K562 (cell line): ENCODE measurements around the gene TCF23. TPM values are rescaled to one million over a fixed set of nuclear protein-coding genes. Genes with fewer than 3 reads are reported as not detected.

Experiments used
- ATAC-seq: fragments of 200-7000 bp; cut with Tn5 transposase; 3 replicates; pipeline ENCODE4 v1.9.1; 2020; ENCODE audit warnings: moderate library complexity
- BruUV-seq: library from RNA; stranded (reverse); fragments of 400-500 nt; replicated peaks from 2 replicates; lab custom pipeline; 2021; lab: Mats Ljungman, UMichigan
- CTCF ChIA-PET: fragments of 300-600 bp; formaldehyde crosslinking; extraction: SDS; loops from one replicate; lab custom pipeline; 2021; ENCODE audit warnings: low intra/inter-chr PET ratio; lab: Yijun Ruan, JAX
- POLR2A ChIA-PET: fragments of 300-600, 350-650 bp; sonication (Branson Sonifier 250); formaldehyde crosslinking; extraction: SDS; loops from one replicate; lab custom pipeline; 2021; ENCODE audit warnings: antibody characterized with exemption, inconsistent platforms; lab: Yijun Ruan, JAX
- DNase-seq, 4 experiments: peaks; one replicate each; pipeline versions ENCODE4 v3.0.0 to v3.0.0-alpha.2; 2011 to 2018; ENCODE audit warnings: low spot score in 3 of 4, mixed read lengths in 3 of 4; ENCODE audit errors: extremely low read depth in 1 of 4
- FAIRE-seq: peaks from 2 replicates; lab custom pipeline; 2011; peaks lifted over from hg19 to GRCh38; lab: Jason Lieb, UNC
- H2AFZ ChIP-seq: 2 replicates; pipeline ENCODE4 v1.6.0; 2011; ENCODE audit warnings: low read depth, low read length, control low read depth, inconsistent platforms
- H3K27ac ChIP-seq: fragments of 200-600 bp; 3 replicates; pipeline ENCODE4 v1.8.0; 2011; ENCODE audit warnings: low read depth, mild to moderate bottlenecking, control low read depth, inconsistent platforms, low read length, moderate library complexity, mixed read lengths; ENCODE audit errors: extremely low read depth
- H3K27me3 ChIP-seq, 2 experiments: fragments of 300-600 bp in 1 of 2; 2 replicates in 1 of 2; 3 replicates in 1 of 2; pipeline versions ENCODE4 v1.6.0 to v1.8.0; 2011; ENCODE audit warnings: inconsistent platforms in 2 of 2, low read length in 2 of 2, mild to moderate bottlenecking in 1 of 2, mixed read lengths in 1 of 2, moderate library complexity in 1 of 2; ENCODE audit not compliant: control insufficient read depth in 2 of 2, insufficient read depth in 2 of 2
- H3K36me3 ChIP-seq: fragments of 300-600 bp; 3 replicates; pipeline ENCODE4 v1.8.0; 2011; ENCODE audit warnings: mild to moderate bottlenecking, low read length, inconsistent platforms; ENCODE audit not compliant: control insufficient read depth, insufficient read depth
- H3K4me1 ChIP-seq, 2 experiments: fragments of 200-600 bp in 1 of 2; replicated peaks in 1 of 2; 2 replicates in 1 of 2; 3 replicates in 1 of 2; pipeline versions ENCODE4 v1.5.1 to v1.8.0; 2011; ENCODE audit warnings: inconsistent platforms in 2 of 2, low read length in 2 of 2, mild to moderate bottlenecking in 1 of 2, mixed read lengths in 1 of 2, moderate library complexity in 1 of 2; ENCODE audit not compliant: control insufficient read depth in 2 of 2, insufficient read depth in 2 of 2
- H3K4me2 ChIP-seq: 2 replicates; pipeline ENCODE4 v1.6.1; 2011; ENCODE audit warnings: low read length, control low read depth, inconsistent platforms, mixed read lengths; ENCODE audit not compliant: insufficient read depth
- H3K4me3 ChIP-seq: fragments of 200-600 bp; sonication (generic), shearing (Covaris generic); 2 replicates; pipeline ENCODE4 v1.5.1; 2016; ENCODE audit warnings: control low read depth, inconsistent platforms
- H3K79me2 ChIP-seq: fragments of 200-600 bp; 3 replicates; pipeline ENCODE4 v1.8.0; 2011; ENCODE audit warnings: low read length, inconsistent platforms; ENCODE audit not compliant: control insufficient read depth, insufficient read depth
- H3K9ac ChIP-seq, 2 experiments: 2 replicates each; pipeline versions ENCODE4 v1.6.0 to v1.6.1; 2011; ENCODE audit warnings: low read depth in 2 of 2, low read length in 2 of 2, control low read depth in 1 of 2, inconsistent platforms in 1 of 2, mild to moderate bottlenecking in 1 of 2, mixed read lengths in 1 of 2; ENCODE audit not compliant: insufficient read depth in 1 of 2
- H3K9me1 ChIP-seq: one replicate; pipeline ENCODE4 v1.6.0; 2011; ENCODE audit warnings: inconsistent platforms, mild to moderate bottlenecking, low read length, moderate library complexity; ENCODE audit not compliant: control insufficient read depth, insufficient read depth
- H3K9me3 ChIP-seq: replicated peaks from 2 replicates; pipeline ENCODE4 v1.5.1; 2011; ENCODE audit warnings: low read depth, low read length, inconsistent platforms; ENCODE audit not compliant: control insufficient read depth, insufficient read depth
- H4K20me1 ChIP-seq: replicated peaks from 2 replicates; pipeline ENCODE4 v1.6.1; 2011; ENCODE audit warnings: low read length, inconsistent platforms, mixed read lengths; ENCODE audit not compliant: control insufficient read depth, insufficient read depth
- ARID1B ChIP-seq: fragments of 450-650 bp; IDR thresholded peaks from 2 replicates; pipeline ENCODE4 v1.6.1; 2016; ENCODE audit warnings: antibody characterized with exemption, mild to moderate bottlenecking, inconsistent platforms
- CBFA2T3 ChIP-seq: fragments of 450-650 bp; IDR thresholded peaks from 2 replicates; pipeline ENCODE4 v1.6.1; 2017
- CREBBP ChIP-seq: IDR thresholded peaks from one replicate; pipeline ENCODE4 v1.6.1; 2012; ENCODE audit warnings: low read depth, mild to moderate bottlenecking, control low read depth, inconsistent platforms, low read length
- ELF1 ChIP-seq: fragments of 200-800 bp; sonication (Bioruptor generic); IDR thresholded peaks from 2 replicates; pipeline ENCODE4 v1.6.1; 2016; ENCODE audit warnings: missing genetic modification characterization, missing compliant biosample characterization
- ELK1 ChIP-seq: sonication (generic); formaldehyde crosslinking; IDR thresholded peaks from 2 replicates; pipeline ENCODE4 v1.8.1; 2022; ENCODE audit warnings: missing genetic modification reagents
- ESRRA ChIP-seq: fragments of 450-650 bp; IDR thresholded peaks from 2 replicates; pipeline ENCODE4 v1.6.1; 2014; ENCODE audit warnings: low read depth, mild to moderate bottlenecking, moderate library complexity, borderline replicate concordance
- FOSL1 ChIP-seq: fragments of 200-800 bp; sonication (Bioruptor generic); conservative IDR thresholded peaks from 2 replicates; pipeline ENCODE4 v1.6.1; 2016; ENCODE audit warnings: missing genetic modification characterization, missing compliant biosample characterization
- JUND ChIP-seq, 2 experiments: IDR thresholded peaks; 2 replicates in 1 of 2; 3 replicates in 1 of 2; pipeline ENCODE4 v1.6.1; 2011; ENCODE audit warnings: borderline replicate concordance in 2 of 2, low read depth in 2 of 2, low read length in 2 of 2, improper control_type of control experiment in 1 of 2, missing biosample characterization in 1 of 2, missing genetic modification characterization in 1 of 2, missing genetic modification reagents in 1 of 2
- KHSRP ChIP-seq: fragments of 450-650 bp; IDR thresholded peaks from 2 replicates; pipeline ENCODE4 v1.6.1; 2017
- MAZ ChIP-seq, 2 experiments: fragments of 450-650 bp in 1 of 2; sonication (generic) in 1 of 2; formaldehyde crosslinking; IDR thresholded peaks in 1 of 2; conservative IDR thresholded peaks in 1 of 2; 2 replicates each; pipeline versions ENCODE4 v1.4.0 to v1.5.0; 2020; ENCODE audit warnings: mild to moderate bottlenecking in 1 of 2, missing genetic modification reagents in 1 of 2
- MEF2D ChIP-seq: conservative IDR thresholded peaks from 2 replicates; pipeline ENCODE4 v1.6.1; 2016; ENCODE audit warnings: low read depth, missing genetic modification characterization, missing compliant biosample characterization
- MIER1 ChIP-seq: fragments of 450-650 bp; IDR thresholded peaks from 2 replicates; pipeline ENCODE4 v1.6.1; 2016; ENCODE audit warnings: antibody characterized with exemption, mild to moderate bottlenecking, low read depth
- RBM34 ChIP-seq: fragments of 200-400 bp; formaldehyde crosslinking; IDR thresholded peaks from 2 replicates; pipeline ENCODE4 v1.6.1; 2018; ENCODE audit warnings: low read length, borderline replicate concordance; ENCODE audit not compliant: insufficient read depth
- RNF219 ChIP-seq: fragments of 250-450 bp; sonication (Bioruptor Pico); IDR thresholded peaks from 2 replicates; pipeline ENCODE4 v1.5.0; 2022; ENCODE audit warnings: mild to moderate bottlenecking
- SRSF9 ChIP-seq: fragments of 200-400 bp; formaldehyde crosslinking; IDR thresholded peaks from 2 replicates; pipeline ENCODE4 v1.6.1; 2017; ENCODE audit warnings: low read depth, low read length, borderline replicate concordance
- TAL1 ChIP-seq: fragments of 450-650 bp; IDR thresholded peaks from 2 replicates; pipeline ENCODE4 v1.6.1; 2016; ENCODE audit warnings: mild to moderate bottlenecking
- TCF7L2 ChIP-seq: fragments of 150-350 bp; IDR thresholded peaks from 2 replicates; pipeline ENCODE4 v1.6.1; 2016; ENCODE audit warnings: low read depth, mild to moderate bottlenecking, low read length, moderate library complexity
- ZNF449 ChIP-seq: fragments of 250-450 bp; sonication (Bioruptor Pico); IDR thresholded peaks from 2 replicates; pipeline ENCODE4 v1.8.0; 2022; ENCODE audit warnings: moderate library complexity, mild to moderate bottlenecking, inconsistent platforms
- ZNF780A ChIP-seq: fragments of 250-450 bp; sonication (Bioruptor Pico); IDR thresholded peaks from 2 replicates; pipeline ENCODE4 v1.5.0; 2021; ENCODE audit warnings: mild to moderate bottlenecking
- WGBS: fragments of 100-300 bp; shearing (Covaris generic); methylation state at CpG from one replicate; pipeline ENCODE4 v1.1.6; 2016; ENCODE audit warnings: low coverage, mixed read lengths; ENCODE audit not compliant: insufficient coverage; ENCODE audit errors: missing lambda C conversion rate; 5-methylcytosine and 5-hydroxymethylcytosine counted together
- in situ Hi-C: fragments of 300-500 bp; cut with MboI; formaldehyde crosslinking; loops from 4 replicates; pipeline ENCODE4 v1.15.0; 2018; ENCODE audit warnings: inconsistent platforms, mixed read lengths
- intact Hi-C: fragments of 100-400 bp; cut with micrococcal nuclease; formaldehyde crosslinking; loops from 2 replicates; pipeline ENCODE4 v1.14.2; 2022
- polyA plus RNA-seq, 8 experiments: library from polyadenylated mRNA; depleted of rRNA in 4 of 8; stranded (reverse) in 5 of 8; unstranded in 3 of 8; fragments of >200 nt; fragmentation: Nextera tagmentation in 2 of 8; fragmentation: Illumina TruSeq in 1 of 8; extraction: Ambion mirVana in 2 of 8; extraction: Trizol in 1 of 8; gene quantifications; 2 replicates each; pipeline versions ENCODE4 v1.2.1 to v1.2.3, GENCODE V29; 2011 to 2014; ENCODE audit warnings: inconsistent platforms in 1 of 8, missing spikeins in 1 of 8
- total RNA-seq, 7 experiments: library from RNA; depleted of rRNA in 6 of 7; stranded (reverse); fragments of >200 nt in 6 of 7; fragmentation: Illumina TruSeq in 2 of 7; extraction: Trizol in 2 of 7; gene quantifications; 2 replicates each; pipeline versions ENCODE4 v1.2.1 to v1.2.3, GENCODE V29; 2011 to 2021; ENCODE audit warnings: low replicate concordance in 1 of 7

The TCF23 gene
- total and polyA plus RNA-seq, 9 of the 15 experiments (the other 6 are each of a cell fraction or from before 2014, with no cell fraction given) = 0.07 TPM; not detected in 8

GRCh38 chr2:27175330-27175729, 26.5 kb downstream of the TCF23 start:
- FAIRE-seq (no peak), DNase-seq (no peak), ATAC-seq (no peak)
- H3K9me3 ChIP-seq = no peaks in the 10 kb centered on the region
- BruUV-seq = no TSS peak
- no peak overlapping the region for H3K4me3 ChIP-seq
- H3K36me3 ChIP-seq = no peaks in the 10 kb centered on the region
- peaks cover 3 to 6% of the 10 kb centered on the region in 2 experiments; a peak in 3 of 5 replicates for H3K4me1 ChIP-seq
- no peak overlapping the region for H3K27ac ChIP-seq
- peaks cover 17 to 42% of the 10 kb centered on the region in 2 experiments; a peak in 4 of 5 replicates for H3K27me3 ChIP-seq
- H3K9me1 ChIP-seq = no peaks in the 10 kb centered on the region
- TF ChIP-seq TCF7L2 = no peak
- TF ChIP-seq FOSL1 = no peak
- no peak for TF ChIP-seq KHSRP
- no peak for TF ChIP-seq MEF2D (tag)
- no peak for TF ChIP-seq RNF219 (CRISPR knock-in tag)
- no peak for TF ChIP-seq RBM34
- TF ChIP-seq ZNF449 (CRISPR knock-in tag) = no peak
- no peak for TF ChIP-seq ELK1 (CRISPR knock-in tag)
- TF ChIP-seq MIER1 = no peak
- TF ChIP-seq TAL1 = no peak
- no peak for TF ChIP-seq SRSF9
- TF ChIP-seq JUND (IDR thresholded peaks at IDR 0.05; ENCODE audit: borderline replicate concordance, low read depth, low read length) = no peak
- TF ChIP-seq JUND (tag; IDR thresholded peaks at IDR 0.05; ENCODE audit: borderline replicate concordance, low read depth, low read length) = no peak
- no peak for TF ChIP-seq CBFA2T3
- TF ChIP-seq MAZ (CRISPR knock-in tag; conservative IDR thresholded peaks at IDR 0.05 in 1 of 2, IDR thresholded peaks at IDR 0.05 in 1 of 2) = no peak
- TF ChIP-seq ARID1B = no peak
- TF ChIP-seq CREBBP = no peak
- TF ChIP-seq ESRRA = no peak
- TF ChIP-seq ZNF780A (CRISPR knock-in tag) = no peak
- no peak for TF ChIP-seq ELF1
- CTCF ChIA-PET = no interaction called here
- intact Hi-C loops (no loop called here), in situ Hi-C loops (no loop called here)
- WGBS = 8% methylated on average over 6 of the region's 8 CpGs
- H3K79me2 ChIP-seq = no peaks in the 10 kb centered on the region
- H3K4me2 ChIP-seq = no peak overlapping the region
- H2AFZ ChIP-seq = no peak overlapping the region
- H3K9ac ChIP-seq = no peak overlapping the region
- H4K20me1 ChIP-seq = no peaks in the 10 kb centered on the region
- POLR2A ChIA-PET = interaction anchor here (0.6 to 1.9 kb wide), 4 partner anchors 11 to 77 kb away, joined by 3 to 8 read pairs (median 4); no protein-coding TSS in a partner anchor
